Colonic mucosa (tissue), 4 donors: ENCODE measurements around the gene GFRA1. TPM values are rescaled to one million over a fixed set of nuclear protein-coding genes. Genes with fewer than 3 reads are reported as not detected.

Source experiments
- DNase-seq: peaks from one replicate; pipeline ENCODE4 v3.0.0-alpha.2; 2020
- H3K27ac ChIP-seq: fragments of 200-600 bp; one replicate; pipeline ENCODE4 v1.8.0; 2021
- H3K27me3 ChIP-seq: fragments of 200-600 bp; one replicate; pipeline ENCODE4 v1.8.0; 2021
- H3K36me3 ChIP-seq: fragments of 200-600 bp; one replicate; pipeline ENCODE4 v1.8.0; 2021
- H3K4me1 ChIP-seq: fragments of 200-600 bp; one replicate; pipeline ENCODE4 v1.8.0; 2021; ENCODE audit warnings: mild to moderate bottlenecking
- H3K4me3 ChIP-seq: fragments of 200-600 bp; one replicate; pipeline ENCODE4 v1.8.0; 2021
- H3K9ac ChIP-seq, 2 donors: one replicate each; pipeline ENCODE4 v1.7.0; 2013; ENCODE audit warnings: control low read depth in 2 of 2, low read depth in 2 of 2, low read length in 2 of 2
- H3K9me3 ChIP-seq: fragments of 200-600 bp; one replicate; pipeline ENCODE4 v1.8.0; 2021
- intact Hi-C: fragments of 100-400 bp; cut with DNase I; formaldehyde crosslinking; loops from one replicate; pipeline ENCODE4 v1.14.1; 2022
- total RNA-seq, 2 donors: library from RNA; stranded (reverse); fragmentation: NEBNext Ultra II Directional in 1 of 2; extraction: Animal tissue kit (Norgen Biotek cat#: 25700) in 1 of 2; gene quantifications; one replicate each; pipeline ENCODE4 v1.2.1, GENCODE V29; 2021
- TF ChIP-seq, protein P1 (sequence below): fragments of 200-600 bp; IDR thresholded peaks from one replicate; pipeline ENCODE4 v1.8.0; 2022; ENCODE audit warnings: antibody characterized with exemption, mild to moderate bottlenecking
- donor health status: healthy.
- donor health status: DM: no; HTN: no; CAD: no.
- donor health status: DM: no; HTN: no; CAD: no.

Gene GFRA1
- total RNA-seq, 2 donors from 2014 or later, result 1.0 to 4.9 TPM

DNA sequence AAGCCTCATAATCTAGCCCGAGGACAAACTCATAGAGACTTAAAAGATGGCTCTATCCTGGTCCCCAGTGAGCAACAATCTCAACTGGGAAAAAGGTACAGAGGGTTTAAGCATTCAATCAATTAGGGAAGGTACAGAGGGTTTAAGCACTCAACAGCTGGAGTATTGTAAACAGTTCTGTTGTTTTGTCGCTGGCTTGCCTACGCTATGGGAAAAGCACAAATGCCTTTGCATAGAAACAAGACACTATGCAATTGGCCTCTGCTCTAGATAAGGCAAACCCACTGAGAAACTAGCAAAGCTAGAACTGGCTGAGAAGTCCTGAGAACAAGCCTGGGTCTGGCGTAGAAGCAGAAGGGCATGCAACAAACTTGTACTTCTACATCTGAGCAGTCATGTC is 69.3 kb downstream of the GFRA1 start:
- H3K4me3 ChIP-seq, result no peak overlapping the region
- TF ChIP-seq, protein P1, sequence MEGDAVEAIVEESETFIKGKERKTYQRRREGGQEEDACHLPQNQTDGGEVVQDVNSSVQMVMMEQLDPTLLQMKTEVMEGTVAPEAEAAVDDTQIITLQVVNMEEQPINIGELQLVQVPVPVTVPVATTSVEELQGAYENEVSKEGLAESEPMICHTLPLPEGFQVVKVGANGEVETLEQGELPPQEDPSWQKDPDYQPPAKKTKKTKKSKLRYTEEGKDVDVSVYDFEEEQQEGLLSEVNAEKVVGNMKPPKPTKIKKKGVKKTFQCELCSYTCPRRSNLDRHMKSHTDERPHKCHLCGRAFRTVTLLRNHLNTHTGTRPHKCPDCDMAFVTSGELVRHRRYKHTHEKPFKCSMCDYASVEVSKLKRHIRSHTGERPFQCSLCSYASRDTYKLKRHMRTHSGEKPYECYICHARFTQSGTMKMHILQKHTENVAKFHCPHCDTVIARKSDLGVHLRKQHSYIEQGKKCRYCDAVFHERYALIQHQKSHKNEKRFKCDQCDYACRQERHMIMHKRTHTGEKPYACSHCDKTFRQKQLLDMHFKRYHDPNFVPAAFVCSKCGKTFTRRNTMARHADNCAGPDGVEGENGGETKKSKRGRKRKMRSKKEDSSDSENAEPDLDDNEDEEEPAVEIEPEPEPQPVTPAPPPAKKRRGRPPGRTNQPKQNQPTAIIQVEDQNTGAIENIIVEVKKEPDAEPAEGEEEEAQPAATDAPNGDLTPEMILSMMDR, result no peak
- H3K9me3 ChIP-seq, result no peaks in the 10 kb centered on the region
- DNase-seq, result no peak
- no peaks in the 10 kb centered on the region for H3K36me3 ChIP-seq
- intact Hi-C loops, result no loop called here
- H3K27ac ChIP-seq, result no peak overlapping the region
- no peaks in the 10 kb centered on the region for H3K27me3 ChIP-seq
- no peak overlapping the region for H3K9ac ChIP-seq
- no peaks in the 10 kb centered on the region for H3K4me1 ChIP-seq

DNA sequence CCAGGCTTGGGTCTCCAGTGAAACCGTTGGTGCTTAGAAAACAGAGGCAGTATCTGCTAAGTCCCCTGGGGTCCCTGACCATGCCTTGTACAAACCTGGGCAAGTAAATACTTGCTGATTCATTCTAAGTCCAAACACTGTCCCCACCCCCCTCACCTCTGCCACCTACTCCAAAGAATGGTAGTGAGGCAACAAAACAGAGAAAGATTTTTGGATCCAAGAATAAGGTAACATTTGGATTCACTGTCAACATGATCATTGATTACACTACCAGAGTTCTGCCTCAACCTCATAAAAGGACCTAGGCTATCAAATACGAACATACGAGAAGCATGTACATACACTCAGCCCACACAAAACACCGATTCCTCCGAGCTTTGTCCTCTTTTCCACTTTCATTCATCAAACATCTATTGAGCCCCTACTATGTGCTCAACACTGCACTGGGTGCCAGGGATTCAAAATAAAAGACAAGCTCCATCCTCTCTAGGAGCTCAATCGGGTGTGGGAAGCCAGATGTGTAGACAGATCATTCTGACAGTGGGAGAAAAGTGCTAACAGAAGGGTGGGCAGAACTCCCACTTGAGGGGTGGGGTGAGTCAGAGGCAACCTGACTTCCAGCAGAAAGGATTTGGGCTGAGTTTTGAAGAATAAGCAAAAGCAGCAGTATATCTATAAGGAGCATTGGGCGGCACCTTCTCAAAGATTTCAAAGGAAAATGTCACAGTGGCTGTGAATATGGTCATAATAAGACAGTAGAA is 71.2 kb downstream of the GFRA1 start:
- TF ChIP-seq, protein P1, result no peak
- no peak overlapping the region for H3K27ac ChIP-seq
- H3K36me3 ChIP-seq, result no peaks in the 10 kb centered on the region
- intact Hi-C loops, result no loop called here
- no peak for DNase-seq
- no peaks in the 10 kb centered on the region for H3K9me3 ChIP-seq
- no peak overlapping the region for H3K9ac ChIP-seq
- no peaks in the 10 kb centered on the region for H3K4me1 ChIP-seq
- H3K27me3 ChIP-seq, result no peaks in the 10 kb centered on the region
- no peak overlapping the region for H3K4me3 ChIP-seq

DNA sequence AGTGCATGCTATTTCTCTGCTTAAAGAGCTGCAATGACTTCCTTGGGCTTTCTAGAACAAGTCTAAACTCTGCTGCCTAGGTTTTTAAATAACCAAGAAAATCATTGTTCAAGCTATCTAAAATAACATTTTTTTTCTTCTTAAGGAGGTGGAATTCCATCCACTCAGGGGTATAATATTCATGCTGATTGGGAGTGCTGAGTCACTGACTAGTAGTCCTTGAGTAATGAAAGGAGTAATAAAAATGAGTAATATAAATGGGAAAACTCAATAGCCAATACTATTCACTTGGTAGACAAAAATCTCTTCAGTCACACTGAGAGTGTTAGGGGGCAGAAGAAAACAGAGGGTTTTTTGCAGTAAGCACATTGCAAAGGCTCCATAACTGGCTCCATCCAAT is 72.0 kb downstream of the GFRA1 start:
- Histone ChIP-seq H3K27ac (no peak overlapping the region), H3K4me1 (no peaks in the 10 kb centered on the region), H3K27me3 (no peaks in the 10 kb centered on the region), H3K36me3 (no peaks in the 10 kb centered on the region), H3K4me3 (no peak overlapping the region), H3K9me3 (no peaks in the 10 kb centered on the region), H3K9ac (no peak overlapping the region)
- intact Hi-C loops, result no loop called here
- no peak for DNase-seq
- TF ChIP-seq, protein P1, result no peak

DNA sequence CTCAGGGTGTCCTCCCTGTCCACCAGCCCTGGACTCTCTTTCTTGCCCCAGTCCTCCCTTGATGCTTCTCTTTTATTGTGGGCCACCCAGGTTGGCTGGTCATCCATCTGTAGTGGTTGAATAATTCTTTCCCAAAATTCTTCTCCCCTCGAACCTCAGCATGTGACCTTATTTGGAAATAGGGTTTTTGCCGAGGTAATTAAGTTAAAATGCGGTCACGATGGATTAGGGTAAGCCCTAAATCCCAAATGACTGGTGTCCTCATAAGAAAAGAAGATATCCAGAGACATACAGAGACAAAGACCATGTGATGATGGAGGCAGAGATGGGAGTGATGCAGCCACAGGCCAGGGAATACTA is 74.3 kb downstream of the GFRA1 start:
- TF ChIP-seq, protein P1, result no peak
- no peaks in the 10 kb centered on the region for H3K27me3 ChIP-seq
- H3K4me1 ChIP-seq, result no peaks in the 10 kb centered on the region
- no peak for DNase-seq
- no peak overlapping the region for H3K4me3 ChIP-seq
- intact Hi-C loops, result no loop called here
- H3K27ac ChIP-seq, result no peak overlapping the region
- H3K9me3 ChIP-seq, result no peaks in the 10 kb centered on the region
- H3K9ac ChIP-seq, result no peak overlapping the region
- H3K36me3 ChIP-seq, result no peaks in the 10 kb centered on the region

DNA sequence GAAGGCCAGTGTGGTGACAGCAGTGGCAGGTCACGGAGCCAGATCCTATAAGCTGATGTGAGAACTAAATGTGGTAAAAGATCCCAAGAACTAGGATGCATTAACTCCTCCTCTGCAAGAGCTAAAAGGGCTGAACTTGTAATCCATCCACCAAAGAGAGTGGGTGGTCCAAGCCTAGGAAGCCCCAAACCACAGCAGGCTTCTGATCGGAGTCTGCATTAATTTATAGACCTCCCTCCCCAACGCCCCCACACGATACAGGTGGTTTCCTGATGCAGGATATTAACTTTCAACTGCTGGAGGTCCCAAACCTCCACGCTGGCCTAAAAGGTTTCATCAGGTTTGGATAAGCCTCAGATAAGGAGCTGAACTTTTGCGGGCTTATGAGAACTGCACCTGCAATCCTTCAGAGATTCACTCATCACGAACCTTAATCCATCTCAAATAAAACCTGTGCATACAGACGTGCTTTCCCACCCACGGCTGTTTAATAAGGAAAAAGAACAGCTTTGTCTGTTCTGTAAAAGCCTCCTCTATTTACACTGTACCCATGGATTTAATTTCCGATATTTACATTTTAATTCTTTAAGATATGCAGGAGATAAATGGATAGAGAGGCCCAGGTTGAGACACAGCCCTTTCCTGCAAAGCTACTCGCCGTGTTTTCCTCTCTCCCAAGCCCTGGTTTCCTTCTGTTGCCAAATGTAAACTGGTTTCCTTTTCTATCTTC is 74.9 kb downstream of the GFRA1 start:
- TF ChIP-seq, protein P1, result no peak
- H3K4me3 ChIP-seq, result no peak overlapping the region
- no peak for DNase-seq
- H3K9ac ChIP-seq, result no peak overlapping the region
- no peak overlapping the region for H3K27ac ChIP-seq
- no peaks in the 10 kb centered on the region for H3K4me1 ChIP-seq
- no peaks in the 10 kb centered on the region for H3K36me3 ChIP-seq
- H3K27me3 ChIP-seq, result no peaks in the 10 kb centered on the region
- H3K9me3 ChIP-seq, result no peaks in the 10 kb centered on the region
- intact Hi-C loops, result no loop called here
